NCI-H2107 treated with DMSO at 0.1 percent for 48 hours (cell line): ENCODE results near the gene RUFY2.
"Not testable (repeated sequence)": the region's sequence is repeated elsewhere in the genome, so short reads cannot be mapped to it uniquely, and the experiment has no call there.

Source experiments
- DNase-seq: peaks from one replicate; lab custom pipeline; 2025; ENCODE audit not compliant: unreplicated experiment; lab: John Stamatoyannopoulos, UW

Gene RUFY2

DNA sequence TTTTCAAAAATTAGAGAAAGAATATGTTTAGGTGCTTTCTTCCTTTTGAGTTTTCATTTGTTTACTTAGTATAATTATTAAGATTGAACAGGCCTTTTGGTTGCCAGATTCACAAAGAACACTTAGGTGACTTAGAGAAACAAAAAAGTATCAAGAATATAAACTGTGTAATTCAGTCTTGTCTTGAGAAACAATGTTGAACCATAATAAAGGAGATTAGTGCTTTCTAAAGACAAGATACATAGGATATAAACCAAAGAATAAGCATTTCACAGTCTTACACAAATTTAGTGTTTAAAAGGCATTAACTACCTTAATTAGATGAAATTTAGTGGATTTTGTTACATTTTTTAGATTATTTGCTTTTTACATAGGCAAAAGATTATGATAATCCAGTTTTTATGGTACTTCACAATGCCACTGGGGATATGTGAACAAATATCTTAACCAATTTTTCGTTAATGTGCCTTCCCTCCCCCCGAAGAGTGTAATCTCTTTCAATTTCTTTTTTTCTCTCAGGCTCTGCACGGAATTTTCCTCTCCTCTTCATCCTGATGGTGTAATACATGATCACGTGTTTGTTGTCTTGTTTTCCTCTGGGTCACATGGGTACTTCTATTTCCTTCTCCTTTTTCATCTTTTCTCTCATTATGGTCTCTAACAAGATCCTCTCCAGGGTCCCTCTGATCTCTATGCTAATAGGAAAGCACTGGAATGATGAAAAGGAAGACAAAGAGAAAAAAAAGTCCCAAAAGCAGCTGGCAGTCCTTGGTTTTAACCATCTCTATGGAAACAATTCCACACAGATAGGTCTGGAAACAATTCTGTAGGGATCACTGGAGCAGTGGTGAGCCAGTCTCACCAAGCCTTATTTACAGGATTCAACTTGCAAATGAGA lies 78.9 kb downstream of the RUFY2 start:
- DNase-seq: peak; percentile 79

DNA sequence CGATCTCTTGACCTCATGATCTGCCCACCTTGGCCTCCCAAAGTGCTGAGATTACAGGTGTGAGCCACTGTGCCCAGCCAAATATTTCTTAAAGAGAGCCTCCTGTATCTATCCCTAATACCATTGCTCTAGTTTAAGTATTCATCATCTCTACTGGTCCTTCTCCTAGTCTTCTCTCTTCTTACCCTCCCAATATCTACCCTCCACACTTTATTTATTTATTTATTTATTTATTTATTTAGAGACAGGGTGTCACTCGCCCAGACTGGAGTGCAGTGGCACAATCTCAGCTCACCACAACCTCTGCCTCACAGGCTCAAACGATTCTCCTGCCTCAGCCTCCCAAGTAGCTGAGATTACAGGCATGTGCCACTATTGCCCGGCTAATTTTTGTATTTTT lies 82.7 kb downstream of the RUFY2 start:
- not testable (repeated sequence) for DNase-seq

GRCh38 chr10:68318331-68319059 lies 88.6 kb downstream of the RUFY2 start:
- no peak for DNase-seq

DNA sequence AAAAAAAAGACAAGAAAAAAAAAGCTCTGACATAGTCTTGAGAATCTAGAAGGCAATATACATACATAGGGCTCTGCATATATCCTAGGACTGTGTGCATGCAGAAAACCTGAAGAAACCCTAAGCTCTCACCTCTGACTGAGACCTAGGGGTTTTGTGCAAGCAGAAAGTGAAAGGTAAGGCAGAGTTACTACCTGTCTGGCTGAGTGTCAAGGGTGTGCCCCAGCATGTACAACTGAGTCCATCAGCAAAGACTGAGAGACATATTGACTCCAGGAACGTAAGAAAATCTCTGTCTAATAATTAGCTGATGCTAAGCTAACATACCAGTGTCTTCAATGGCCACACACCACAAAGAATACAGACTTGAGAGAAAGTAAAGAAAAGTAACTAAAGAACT lies 91.5 kb downstream of the RUFY2 start:
- no peak for DNase-seq

DNA sequence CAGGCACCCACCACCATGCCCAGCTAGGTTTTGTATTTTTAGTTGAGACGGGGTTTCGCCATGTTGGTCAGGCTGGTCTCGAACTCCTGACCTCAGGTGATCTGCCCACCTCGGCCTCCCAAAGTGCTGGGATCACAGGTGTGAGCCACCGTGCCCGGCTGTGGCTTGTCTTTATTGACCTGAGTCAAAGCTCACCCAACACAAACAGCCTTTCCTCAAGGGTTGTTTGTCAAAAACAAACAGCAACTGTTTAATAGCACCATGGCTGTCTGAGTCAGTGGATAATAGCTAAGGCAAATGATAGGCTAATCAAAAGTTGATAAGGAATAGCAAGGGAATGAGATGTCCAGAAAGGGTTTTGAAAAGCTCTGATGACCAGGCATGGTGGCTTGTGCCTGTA lies 92.1 kb downstream of the RUFY2 start:
- DNase-seq: not testable (repeated sequence)

- DNase-seq: no peak
Measured at GRCh38 chr10:68310531-68310930, 96.5 kb downstream of the RUFY2 start.

GRCh38 chr10:68305854-68306253 lies 101.2 kb downstream of the RUFY2 start:
- no peak for DNase-seq

DNA sequence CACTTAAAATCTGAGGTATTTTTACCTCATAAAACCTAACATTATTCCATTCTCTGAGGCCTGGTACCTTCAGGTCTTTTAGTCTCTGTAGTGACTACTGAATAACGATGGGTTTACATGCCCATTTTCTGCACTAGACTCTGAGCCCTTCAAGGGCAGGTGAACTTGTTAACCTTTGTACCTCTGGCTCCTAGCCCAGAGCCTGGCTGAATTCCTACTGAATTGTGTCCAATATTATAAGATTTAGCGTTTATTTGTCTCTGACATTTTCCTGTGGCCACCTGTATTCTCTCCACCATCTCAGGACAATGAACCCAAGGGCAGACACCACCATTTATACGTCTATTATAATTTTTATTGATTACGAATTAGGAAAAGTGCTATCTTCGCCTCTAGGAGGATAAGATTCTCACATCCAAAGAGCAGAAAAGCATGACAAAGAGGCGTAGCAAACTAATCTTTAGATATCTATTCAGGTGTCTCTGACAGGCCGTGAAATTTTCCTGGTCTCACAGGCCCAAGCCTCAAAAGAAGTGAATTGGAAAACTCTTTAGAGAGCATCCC lies 103.1 kb downstream of the RUFY2 start:
- no peak for DNase-seq

- DNase-seq: no peak
Measured at GRCh38 chr10:68302871-68303270, 104.2 kb downstream of the RUFY2 start.

GRCh38 chr10:68302503-68302823 lies 104.6 kb downstream of the RUFY2 start:
- no peak for DNase-seq

- DNase-seq: peak; percentile 29
Measured at GRCh38 chr10:68301790-68302502, 105.1 kb downstream of the RUFY2 start.

- no peak for DNase-seq
Measured at GRCh38 chr10:68301301-68301700, 105.8 kb downstream of the RUFY2 start.

- no peak for DNase-seq
Measured at GRCh38 chr10:68296843-68297663, 110.0 kb downstream of the RUFY2 start.
